ENCODE data around the gene PARL. TPM values are rescaled to one million over a fixed set of nuclear protein-coding genes. Genes with fewer than 3 reads are reported as not detected.

Gene PARL
- total RNA-seq, 2 donors from 2014 or later = 31.5 to 44.3 TPM

GRCh38 chr3:183845090-183845489, 39.6 kb downstream of the PARL start:
- intact Hi-C loops (cut with DNase I) = no loop called here
- TF ChIP-seq POLR2AphosphoS5 (IDR thresholded peaks at IDR 0.05) = no peak
- no peak for TF ChIP-seq CTCF (IDR thresholded peaks at IDR 0.05)
- TF ChIP-seq POLR2A (IDR thresholded peaks at IDR 0.05) = no peak
- Histone ChIP-seq H3K36me3 (no peaks in the 10 kb centered on the region), H3K4me3 (no peak overlapping the region), H3K27me3 (replicated peaks; ENCODE audit: insufficient read depth) (no peaks in the 10 kb centered on the region), H3K9me3 (no peaks in the 10 kb centered on the region), H3K4me1 (replicated peaks) (no peaks in the 10 kb centered on the region), H3K27ac (peak overlapping the region; percentile 45 to 62)
- 51% methylated on average over 4 of the region's 4 CpGs for WGBS
- peak; percentile 32 for DNase-seq (ENCODE audit: low spot score)

- no peaks in the 10 kb centered on the region for H3K36me3 ChIP-seq
- TF ChIP-seq POLR2A (IDR thresholded peaks at IDR 0.05) (no peak), POLR2AphosphoS5 (IDR thresholded peaks at IDR 0.05) (no peak), CTCF (IDR thresholded peaks at IDR 0.05) (no peak)
Measured at GRCh38 chr3:183844606-183845005, 40.1 kb downstream of the PARL start.

GRCh38 chr3:183839751-183840150, 44.9 kb downstream of the PARL start:
- 95% methylated on average over 4 of the region's 4 CpGs for WGBS
- TF ChIP-seq POLR2A (IDR thresholded peaks at IDR 0.05) (no peak), CTCF (IDR thresholded peaks at IDR 0.05) (no peak), POLR2AphosphoS5 (IDR thresholded peaks at IDR 0.05) (no peak)
- DNase-seq (ENCODE audit: low spot score) = no peak
- Histone ChIP-seq H3K36me3 (no peaks in the 10 kb centered on the region), H3K4me1 (replicated peaks) (no peaks in the 10 kb centered on the region), H3K9me3 (no peaks in the 10 kb centered on the region), H3K4me3 (no peak overlapping the region), H3K27me3 (replicated peaks; ENCODE audit: insufficient read depth) (no peaks in the 10 kb centered on the region), H3K27ac (no peak overlapping the region)
- intact Hi-C loops (cut with DNase I) = no loop called here

More at GRCh38 chr3:183844606-183845005, 40.1 kb downstream of the PARL start:
- Histone ChIP-seq H3K27ac (peak overlapping the region; percentile 45 to 62), H3K4me3 (no peak overlapping the region), H3K9me3 (no peaks in the 10 kb centered on the region), H3K27me3 (replicated peaks; ENCODE audit: insufficient read depth) (no peaks in the 10 kb centered on the region), H3K4me1 (replicated peaks) (no peaks in the 10 kb centered on the region)
- WGBS = 70% methylated on average over 2 of the region's 2 CpGs
- DNase-seq (ENCODE audit: low spot score) = no peak
- intact Hi-C loops (cut with DNase I) = no loop called here

GRCh38 chr3:183837894-183838293, 46.8 kb downstream of the PARL start:
- Histone ChIP-seq H3K4me3 (no peak overlapping the region), H3K9me3 (no peaks in the 10 kb centered on the region), H3K36me3 (no peaks in the 10 kb centered on the region), H3K27me3 (replicated peaks; ENCODE audit: insufficient read depth) (no peaks in the 10 kb centered on the region), H3K27ac (no peak overlapping the region), H3K4me1 (replicated peaks) (no peaks in the 10 kb centered on the region)
- intact Hi-C loops (cut with DNase I) = no loop called here
- no peak for DNase-seq (ENCODE audit: low spot score)
- no peak for TF ChIP-seq CTCF (IDR thresholded peaks at IDR 0.05)
- no peak for TF ChIP-seq POLR2A (IDR thresholded peaks at IDR 0.05)
- TF ChIP-seq POLR2AphosphoS5 (IDR thresholded peaks at IDR 0.05) = no peak
- 96% methylated on average over 3 of the region's 3 CpGs for WGBS

- Histone ChIP-seq H3K9me3 (no peaks in the 10 kb centered on the region), H3K27me3 (replicated peaks; ENCODE audit: insufficient read depth) (no peaks in the 10 kb centered on the region), H3K27ac (no peak overlapping the region), H3K36me3 (no peaks in the 10 kb centered on the region), H3K4me1 (replicated peaks) (no peaks in the 10 kb centered on the region), H3K4me3 (no peak overlapping the region)
- no peak for DNase-seq (ENCODE audit: low spot score)
- no peak for TF ChIP-seq POLR2AphosphoS5 (IDR thresholded peaks at IDR 0.05)
- WGBS = 94% methylated on average over 9 of the region's 9 CpGs
- intact Hi-C loops (cut with DNase I) = no loop called here
Measured at GRCh38 chr3:183837390-183837789, 47.3 kb downstream of the PARL start.
